Gastrocnemius medialis (tissue), 4 donors: Measurements from ENCODE around the gene NTRK1.

Source experiments
- POLR2A ChIP-seq, 2 donors: fragments of 450-650 bp; IDR thresholded peaks; one replicate each; pipeline ENCODE4 v1.6.1; 2017; ENCODE audit warnings: antibody characterized with exemption in 2 of 2, mild to moderate bottlenecking in 2 of 2, moderate library complexity in 2 of 2
- TF ChIP-seq, protein P1 (sequence below), 5 experiments: fragments of 450-650 bp in 3 of 5; fragments of 200-600 bp in 2 of 5; sonication (generic) in 2 of 5; IDR thresholded peaks in 4 of 5; conservative IDR thresholded peaks in 1 of 5; 1 replicate in 4 of 5; 2 replicates in 1 of 5; pipeline ENCODE4 v1.5.1; 2016 to 2019; ENCODE audit warnings: antibody characterized with exemption in 5 of 5, mild to moderate bottlenecking in 3 of 5, moderate library complexity in 3 of 5

DNA sequence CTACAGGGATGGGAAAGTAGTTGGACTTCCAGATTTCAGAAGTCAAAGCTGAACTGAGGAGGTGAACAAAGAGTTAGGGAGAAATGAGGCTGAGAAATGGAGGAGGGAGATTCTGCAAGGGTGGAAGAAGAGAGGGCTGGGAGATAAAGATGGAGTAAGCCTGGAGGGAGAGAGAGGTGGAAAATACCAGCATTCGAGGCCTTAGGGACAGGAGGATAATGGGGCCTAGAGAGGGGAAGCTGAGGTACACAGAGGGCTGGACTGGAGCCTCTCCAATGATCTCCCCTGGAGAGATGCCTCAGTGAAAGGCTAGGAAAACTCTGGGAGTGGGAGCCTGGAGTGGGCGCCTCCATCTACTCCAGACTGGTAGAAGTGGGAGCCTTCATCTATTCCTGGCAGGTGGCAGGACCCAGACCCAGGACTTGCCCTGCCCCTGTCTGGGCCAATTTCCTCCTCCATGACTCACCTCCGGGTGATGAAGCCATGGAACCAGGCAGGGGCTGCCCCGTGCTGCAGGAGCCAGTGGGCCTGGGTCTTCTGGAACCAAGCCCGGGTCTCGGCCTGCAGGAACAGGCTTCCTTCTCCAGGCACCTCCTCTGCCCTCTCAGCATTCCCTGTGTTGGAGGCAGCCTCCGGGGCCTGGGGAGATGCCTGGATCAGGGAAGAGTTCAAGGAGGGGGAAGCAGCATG lies 45.9 kb upstream of the NTRK1 start:
- no peak for TF ChIP-seq POLR2A (IDR thresholded peaks at IDR 0.05)
- TF ChIP-seq, protein P1, sequence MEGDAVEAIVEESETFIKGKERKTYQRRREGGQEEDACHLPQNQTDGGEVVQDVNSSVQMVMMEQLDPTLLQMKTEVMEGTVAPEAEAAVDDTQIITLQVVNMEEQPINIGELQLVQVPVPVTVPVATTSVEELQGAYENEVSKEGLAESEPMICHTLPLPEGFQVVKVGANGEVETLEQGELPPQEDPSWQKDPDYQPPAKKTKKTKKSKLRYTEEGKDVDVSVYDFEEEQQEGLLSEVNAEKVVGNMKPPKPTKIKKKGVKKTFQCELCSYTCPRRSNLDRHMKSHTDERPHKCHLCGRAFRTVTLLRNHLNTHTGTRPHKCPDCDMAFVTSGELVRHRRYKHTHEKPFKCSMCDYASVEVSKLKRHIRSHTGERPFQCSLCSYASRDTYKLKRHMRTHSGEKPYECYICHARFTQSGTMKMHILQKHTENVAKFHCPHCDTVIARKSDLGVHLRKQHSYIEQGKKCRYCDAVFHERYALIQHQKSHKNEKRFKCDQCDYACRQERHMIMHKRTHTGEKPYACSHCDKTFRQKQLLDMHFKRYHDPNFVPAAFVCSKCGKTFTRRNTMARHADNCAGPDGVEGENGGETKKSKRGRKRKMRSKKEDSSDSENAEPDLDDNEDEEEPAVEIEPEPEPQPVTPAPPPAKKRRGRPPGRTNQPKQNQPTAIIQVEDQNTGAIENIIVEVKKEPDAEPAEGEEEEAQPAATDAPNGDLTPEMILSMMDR (IDR thresholded peaks at IDR 0.05 in 4 of 5, conservative IDR thresholded peaks at IDR 0.05 in 1 of 5), result no peak
